RWPE1 (cell line): ENCODE results near the gene HGFAC.

Experiments
- CTCF ChIA-PET: fragments of 350-600 bp; sonication (Branson Sonifier 250); formaldehyde crosslinking; extraction: SDS; loops from one replicate; lab custom pipeline; 2021; lab: Yijun Ruan, JAX
- POLR2A ChIA-PET: fragments of 400-600 bp; formaldehyde crosslinking; extraction: SDS; loops from one replicate; lab custom pipeline; 2020; ENCODE audit warnings: antibody characterized with exemption; ENCODE audit not compliant: low non-redundant PET; lab: Yijun Ruan, JAX
- DNase-seq: peaks from one replicate; pipeline ENCODE4 v3.0.0; 2012; ENCODE audit warnings: low spot score
- H3K27ac ChIP-seq: fragments of 450-650 bp; 2 replicates; pipeline ENCODE4 v1.5.1; 2017
- CTCF ChIP-seq: fragments of 450-650 bp; conservative IDR thresholded peaks from 2 replicates; pipeline ENCODE4 v1.5.1; 2017; ENCODE audit warnings: low read depth, mild to moderate bottlenecking

Gene HGFAC

GRCh38 chr4:3460926-3461325, 19.2 kb downstream of the HGFAC start:
- POLR2A ChIA-PET = no interaction called here
- no peak for TF ChIP-seq CTCF

GRCh38 chr4:3461515-3462291, 19.9 kb downstream of the HGFAC start:
- CTCF ChIA-PET = no interaction called here
- H3K27ac ChIP-seq = peak overlapping the region; percentile 63
- no peak for TF ChIP-seq CTCF
- peak; percentile 66 for DNase-seq
- POLR2A ChIA-PET = no interaction called here

More at GRCh38 chr4:3460926-3461325, 19.2 kb downstream of the HGFAC start:
- H3K27ac ChIP-seq = peak overlapping the region; percentile 63
- DNase-seq = no peak
- CTCF ChIA-PET = no interaction called here

- no peak for DNase-seq
- H3K27ac ChIP-seq = peak overlapping the region; percentile 63; the same call in 1 of the 2 replicates
- ChIA-PET POLR2A (no interaction called here), CTCF (no interaction called here)
- no peak for TF ChIP-seq CTCF
Measured at GRCh38 chr4:3462321-3462789, 20.6 kb downstream of the HGFAC start.

- no peak for DNase-seq
- POLR2A ChIA-PET = no interaction called here
- peak within 1 kb of the TSS; percentile 63; the same call in 1 of the 2 replicates for H3K27ac ChIP-seq
- CTCF ChIA-PET = no interaction called here
- no peak for TF ChIP-seq CTCF
Measured at GRCh38 chr4:3462790-3463415, 21.1 kb downstream of the HGFAC start, which contains the start of gene DOK7. TSS of gene DOK7 (plus strand) at chr4:3463306. CDS start at chr4:3463376, 70 bp downstream.

- DNase-seq = no peak
- CTCF ChIA-PET = no interaction called here
- no peak overlapping the region for H3K27ac ChIP-seq
- POLR2A ChIA-PET = no interaction called here
- TF ChIP-seq CTCF = no peak
Measured at GRCh38 chr4:3463556-3464348, 22.0 kb downstream of the HGFAC start.

GRCh38 chr4:3464349-3464905, 22.7 kb downstream of the HGFAC start:
- H3K27ac ChIP-seq = no peak overlapping the region
- no peak for DNase-seq
- ChIA-PET POLR2A (no interaction called here), CTCF (no interaction called here)
- TF ChIP-seq CTCF = no peak
